RWPE2 (cell line): ENCODE results near the gene SYK.

ENCODE experiments used
- ATAC-seq: fragments of 200-7000 bp; cut with Tn5 transposase; 3 replicates; pipeline ENCODE4 v1.9.1; 2021; ENCODE audit warnings: low read depth
- DNase-seq: peaks from one replicate; pipeline ENCODE4 v3.0.0-alpha.2; 2020; ENCODE audit warnings: low spot score
- H3K27ac ChIP-seq: fragments of 450-650 bp; 2 replicates; pipeline ENCODE4 v1.5.1; 2017; ENCODE audit warnings: mild to moderate bottlenecking; ENCODE audit not compliant: poor library complexity, severe bottlenecking
- H3K27me3 ChIP-seq: fragments of 250-450 bp; sonication (Bioruptor Pico); 2 replicates; pipeline ENCODE4 v1.5.1; 2021; ENCODE audit warnings: mild to moderate bottlenecking, moderate library complexity; ENCODE audit not compliant: insufficient read depth, poor library complexity, severe bottlenecking
- H3K36me3 ChIP-seq: fragments of 250-450 bp; sonication (Bioruptor Pico); 2 replicates; pipeline ENCODE4 v1.5.1; 2020; ENCODE audit warnings: low read depth, mild to moderate bottlenecking, moderate library complexity
- H3K4me1 ChIP-seq: fragments of 250-450 bp; sonication (Bioruptor Pico); 2 replicates; pipeline ENCODE4 v1.5.1; 2021; ENCODE audit warnings: mild to moderate bottlenecking, moderate library complexity; ENCODE audit not compliant: insufficient read depth, poor library complexity, severe bottlenecking
- H3K4me3 ChIP-seq: fragments of 250-450 bp; sonication (Bioruptor Pico); 2 replicates; pipeline ENCODE4 v1.5.1; 2021; ENCODE audit warnings: mild to moderate bottlenecking, moderate library complexity; ENCODE audit not compliant: severe bottlenecking
- H3K9me3 ChIP-seq: fragments of 250-450 bp; sonication (Bioruptor Pico); 2 replicates; pipeline ENCODE4 v1.5.1; 2021; ENCODE audit warnings: mild to moderate bottlenecking, moderate library complexity; ENCODE audit not compliant: severe bottlenecking
- TF ChIP-seq, protein P1 (sequence below): fragments of 450-650 bp; IDR thresholded peaks from one replicate; pipeline ENCODE4 v1.5.1; 2017; ENCODE audit warnings: mild to moderate bottlenecking, moderate library complexity; ENCODE audit not compliant: poor library complexity, severe bottlenecking

SYK gene

GRCh38 chr9:90808890-90809685 is 7.5 kb downstream of the SYK start:
- no peaks in the 10 kb centered on the region for H3K9me3 ChIP-seq
- no peak overlapping the region for H3K27ac ChIP-seq
- TF ChIP-seq, protein P1, sequence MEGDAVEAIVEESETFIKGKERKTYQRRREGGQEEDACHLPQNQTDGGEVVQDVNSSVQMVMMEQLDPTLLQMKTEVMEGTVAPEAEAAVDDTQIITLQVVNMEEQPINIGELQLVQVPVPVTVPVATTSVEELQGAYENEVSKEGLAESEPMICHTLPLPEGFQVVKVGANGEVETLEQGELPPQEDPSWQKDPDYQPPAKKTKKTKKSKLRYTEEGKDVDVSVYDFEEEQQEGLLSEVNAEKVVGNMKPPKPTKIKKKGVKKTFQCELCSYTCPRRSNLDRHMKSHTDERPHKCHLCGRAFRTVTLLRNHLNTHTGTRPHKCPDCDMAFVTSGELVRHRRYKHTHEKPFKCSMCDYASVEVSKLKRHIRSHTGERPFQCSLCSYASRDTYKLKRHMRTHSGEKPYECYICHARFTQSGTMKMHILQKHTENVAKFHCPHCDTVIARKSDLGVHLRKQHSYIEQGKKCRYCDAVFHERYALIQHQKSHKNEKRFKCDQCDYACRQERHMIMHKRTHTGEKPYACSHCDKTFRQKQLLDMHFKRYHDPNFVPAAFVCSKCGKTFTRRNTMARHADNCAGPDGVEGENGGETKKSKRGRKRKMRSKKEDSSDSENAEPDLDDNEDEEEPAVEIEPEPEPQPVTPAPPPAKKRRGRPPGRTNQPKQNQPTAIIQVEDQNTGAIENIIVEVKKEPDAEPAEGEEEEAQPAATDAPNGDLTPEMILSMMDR = no peak
- ATAC-seq (no peak), DNase-seq (no peak)
- no peaks in the 10 kb centered on the region for H3K36me3 ChIP-seq
- H3K4me3 ChIP-seq = no peak overlapping the region
- H3K4me1 ChIP-seq = peaks cover 11% of the 10 kb centered on the region
- H3K27me3 ChIP-seq = no peaks in the 10 kb centered on the region

DNA sequence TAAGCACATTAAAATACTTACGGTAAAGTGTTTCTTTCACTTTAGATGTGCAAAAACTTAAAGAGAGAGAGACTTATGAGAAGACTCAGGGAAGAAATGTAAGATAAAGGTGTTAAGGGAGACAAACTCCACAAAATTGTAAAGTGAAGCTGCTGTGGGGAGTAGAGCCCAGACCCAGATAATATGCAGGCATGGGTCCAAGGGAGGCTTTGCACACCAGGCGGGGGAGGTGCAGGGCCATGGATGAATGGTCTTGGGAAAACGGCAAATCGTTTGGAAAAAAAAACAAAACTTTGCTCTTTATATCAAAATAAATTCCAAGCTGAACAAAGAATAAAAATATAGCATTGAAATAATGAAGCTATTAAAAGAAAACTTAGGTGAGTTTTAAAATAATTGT is 9.1 kb downstream of the SYK start:
- Histone ChIP-seq H3K4me3 (no peak overlapping the region), H3K27ac (peak overlapping the region; percentile 40), H3K9me3 (no peaks in the 10 kb centered on the region), H3K27me3 (no peaks in the 10 kb centered on the region), H3K4me1 (peaks cover 8% of the 10 kb centered on the region), H3K36me3 (no peaks in the 10 kb centered on the region)
- ATAC-seq (no peak), DNase-seq (no peak)
- TF ChIP-seq, protein P1 = no peak

DNA sequence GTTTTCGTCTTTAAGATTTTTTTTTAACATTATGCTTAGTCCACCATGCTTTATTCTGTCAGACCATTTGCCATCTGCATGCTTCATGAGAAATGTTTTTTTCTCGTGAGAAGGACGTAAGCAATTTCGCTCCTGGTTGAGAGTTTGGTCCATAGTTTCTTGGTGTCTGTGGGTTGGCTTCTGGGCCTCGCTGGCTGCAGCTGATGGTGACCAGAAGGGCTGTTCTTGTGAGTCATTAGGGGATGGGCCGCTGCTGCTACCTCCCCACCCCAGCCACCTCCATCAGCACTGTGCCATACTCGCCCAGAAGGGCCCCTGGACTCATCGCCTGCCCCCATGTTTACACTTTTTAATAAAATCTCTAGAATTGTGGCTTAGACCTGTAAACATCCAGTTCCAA is 11.4 kb downstream of the SYK start:
- TF ChIP-seq, protein P1 = no peak
- H3K27me3 ChIP-seq = no peaks in the 10 kb centered on the region
- H3K27ac ChIP-seq = no peak overlapping the region
- peaks cover 8% of the 10 kb centered on the region for H3K4me1 ChIP-seq
- DNase-seq (no peak), ATAC-seq (no peak)
- H3K9me3 ChIP-seq = no peaks in the 10 kb centered on the region
- H3K36me3 ChIP-seq = no peaks in the 10 kb centered on the region
- no peak overlapping the region for H3K4me3 ChIP-seq

GRCh38 chr9:90813523-90813922 is 11.9 kb downstream of the SYK start:
- DNase-seq (no peak), ATAC-seq (no peak)
- Histone ChIP-seq H3K4me1 (peaks cover 8% of the 10 kb centered on the region), H3K27me3 (no peaks in the 10 kb centered on the region), H3K4me3 (no peak overlapping the region), H3K36me3 (no peaks in the 10 kb centered on the region), H3K27ac (no peak overlapping the region), H3K9me3 (no peaks in the 10 kb centered on the region)
- TF ChIP-seq, protein P1 = no peak

- no peak for ATAC-seq
These were observed 12.7 kb downstream of the SYK start for GRCh38 chr9:90814355-90814754.

More at GRCh38 chr9:90814355-90814754, 12.7 kb downstream of the SYK start:
- TF ChIP-seq, protein P1 = no peak
- H3K27me3 ChIP-seq = no peaks in the 10 kb centered on the region
- H3K4me3 ChIP-seq = no peak overlapping the region
- H3K36me3 ChIP-seq = no peaks in the 10 kb centered on the region
- no peak overlapping the region for H3K27ac ChIP-seq
- H3K9me3 ChIP-seq = no peaks in the 10 kb centered on the region
- DNase-seq = no peak
- peaks cover 8% of the 10 kb centered on the region for H3K4me1 ChIP-seq
